Subcutaneous abdominal adipose tissue (tissue), 5 donors: ENCODE data around the gene LIN37.
A peak's percentile ranks its signal among the peaks of the same experiment; 100 is the strongest.

ENCODE experiments used
- H3K27ac ChIP-seq: one replicate; pipeline ENCODE4 v1.7.0; 2013; ENCODE audit warnings: low read depth, mild to moderate bottlenecking, inconsistent platforms, low read length, moderate library complexity
- H3K27me3 ChIP-seq, 5 donors: one replicate each; pipeline ENCODE4 v1.7.0; 2013; ENCODE audit warnings: low read length in 5 of 5, inconsistent platforms in 1 of 5; ENCODE audit not compliant: control insufficient read depth in 5 of 5, insufficient read depth in 4 of 5
- H3K36me3 ChIP-seq, 5 donors: one replicate each; pipeline ENCODE4 v1.7.0; 2013; ENCODE audit warnings: low read length in 5 of 5; ENCODE audit not compliant: control insufficient read depth in 5 of 5, insufficient read depth in 5 of 5
- H3K4me1 ChIP-seq, 5 donors: one replicate each; pipeline ENCODE4 v1.7.0; 2013; ENCODE audit warnings: low read length in 5 of 5, mild to moderate bottlenecking in 3 of 5, moderate library complexity in 1 of 5; ENCODE audit not compliant: control insufficient read depth in 5 of 5, insufficient read depth in 5 of 5
- H3K4me3 ChIP-seq, 5 donors: one replicate each; pipeline ENCODE4 v1.7.0; 2013; ENCODE audit warnings: low read length in 5 of 5, low read depth in 1 of 5
- H3K9ac ChIP-seq, 5 donors: one replicate each; pipeline ENCODE4 v1.7.0; 2013; ENCODE audit warnings: low read length in 5 of 5, mild to moderate bottlenecking in 4 of 5, moderate library complexity in 3 of 5
- H3K9me3 ChIP-seq, 5 donors: one replicate each; pipeline ENCODE4 v1.7.0; 2013; ENCODE audit warnings: low read length in 5 of 5; ENCODE audit not compliant: control insufficient read depth in 5 of 5
- donor health status: healthy.
- donor health status: healthy.
- donor health status: healthy.
- donor health status: healthy.
- donor health status: healthy.

The LIN37 gene

GRCh38 chr19:35748106-35749020 lies at the start of gene LIN37:
Gene LIN37, plus strand, starts transcription at chr19:35748576. Its CDS starts 149 bp downstream, at chr19:35748725.
- H3K9me3 ChIP-seq: peaks cover 0 to 2% (median 0%) of the 10 kb centered on the region in 5 donors
- peaks cover 0 to 23% (median 16%) of the 10 kb centered on the region in 5 donors for H3K36me3 ChIP-seq
- peaks cover 20 to 49% (median 43%) of the 10 kb centered on the region in 5 donors for H3K4me1 ChIP-seq
- peak within 1 kb of the TSS; percentile 77 to 97 (median 93) for H3K9ac ChIP-seq
- H3K27me3 ChIP-seq: peaks cover 0 to 4% (median 0%) of the 10 kb centered on the region in 5 donors
- H3K27ac ChIP-seq: peak within 1 kb of the TSS; percentile 70
- H3K4me3 ChIP-seq: peak within 1 kb of the TSS; percentile 91 to 98 (median 97)

- no peak overlapping the region for H3K27ac ChIP-seq
- peak overlapping the region; percentile 72 to 97 (median 85) for H3K4me3 ChIP-seq
- no peaks in the 10 kb centered on the region for H3K36me3 ChIP-seq
- peaks cover 0 to 5% (median 4%) of the 10 kb centered on the region in 5 donors for H3K27me3 ChIP-seq
- H3K9me3 ChIP-seq: no peaks in the 10 kb centered on the region
- peak overlapping the region; percentile 35 to 82 (median 74) for H3K9ac ChIP-seq
- H3K4me1 ChIP-seq: peaks cover 2 to 16% (median 10%) of the 10 kb centered on the region in 5 donors
Measured at GRCh38 chr19:35702223-35703012, 46.0 kb upstream of the LIN37 start.

DNA sequence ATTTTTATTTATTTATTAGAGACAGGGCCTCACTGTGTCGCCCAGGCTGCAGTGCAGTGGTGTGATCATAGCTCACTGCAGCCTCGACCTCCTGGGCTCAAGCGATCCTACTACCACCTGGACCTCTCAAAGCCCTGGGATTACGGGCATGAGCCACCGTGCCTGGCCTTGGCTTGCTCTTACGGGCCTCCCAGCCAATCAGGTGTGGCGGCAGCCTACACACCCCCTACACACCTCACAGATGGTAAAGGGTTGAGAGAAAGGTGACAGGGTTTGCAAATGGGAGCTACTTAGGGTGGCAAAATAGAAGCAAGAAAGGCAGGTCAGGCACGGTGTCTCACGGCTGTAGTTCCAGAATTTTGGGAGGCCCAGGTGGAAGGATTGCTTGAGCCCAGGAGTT lies 45.0 kb upstream of the LIN37 start:
- no peak overlapping the region for H3K9ac ChIP-seq
- peaks cover 2 to 16% (median 10%) of the 10 kb centered on the region in 5 donors for H3K4me1 ChIP-seq
- H3K36me3 ChIP-seq: no peaks in the 10 kb centered on the region
- peaks cover 0 to 8% (median 4%) of the 10 kb centered on the region in 5 donors for H3K27me3 ChIP-seq
- no peak overlapping the region for H3K27ac ChIP-seq
- H3K4me3 ChIP-seq: no peak overlapping the region
- no peaks in the 10 kb centered on the region for H3K9me3 ChIP-seq

DNA sequence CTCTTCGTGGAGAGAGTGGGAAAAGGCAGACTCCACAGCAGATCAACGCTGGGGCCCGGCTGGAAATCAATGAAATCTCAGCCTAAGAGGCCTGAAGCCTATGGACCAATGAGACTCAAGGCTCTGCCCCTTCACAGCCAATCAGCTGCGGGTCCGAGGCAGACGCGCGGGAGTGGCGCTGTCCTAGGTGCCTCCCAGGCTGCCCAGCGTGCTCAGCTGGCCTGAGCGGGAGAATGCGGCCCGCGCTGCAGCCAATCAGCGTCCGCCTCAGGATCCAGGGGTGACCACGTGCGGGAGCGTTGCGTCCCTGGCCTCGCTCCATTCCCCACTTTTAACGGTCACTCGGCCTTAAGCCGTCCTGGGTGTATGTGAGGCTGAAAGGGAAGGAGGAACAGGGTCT lies 44.2 kb upstream of the LIN37 start, which contains the start of gene ZBTB32:
Gene ZBTB32 (plus strand): TSS at position 341 of the 400 bp plus-strand sequence. CDS start 10,069 bp downstream, outside the sequence.
- no peaks in the 10 kb centered on the region for H3K9me3 ChIP-seq
- H3K36me3 ChIP-seq: no peaks in the 10 kb centered on the region
- H3K4me1 ChIP-seq: peaks cover 2 to 16% (median 10%) of the 10 kb centered on the region in 5 donors
- H3K9ac ChIP-seq: no peak within 1 kb of the TSS
- H3K4me3 ChIP-seq: no peak within 1 kb of the TSS
- H3K27ac ChIP-seq: no peak within 1 kb of the TSS
- H3K27me3 ChIP-seq: peaks cover 0 to 9% (median 4%) of the 10 kb centered on the region in 5 donors

DNA sequence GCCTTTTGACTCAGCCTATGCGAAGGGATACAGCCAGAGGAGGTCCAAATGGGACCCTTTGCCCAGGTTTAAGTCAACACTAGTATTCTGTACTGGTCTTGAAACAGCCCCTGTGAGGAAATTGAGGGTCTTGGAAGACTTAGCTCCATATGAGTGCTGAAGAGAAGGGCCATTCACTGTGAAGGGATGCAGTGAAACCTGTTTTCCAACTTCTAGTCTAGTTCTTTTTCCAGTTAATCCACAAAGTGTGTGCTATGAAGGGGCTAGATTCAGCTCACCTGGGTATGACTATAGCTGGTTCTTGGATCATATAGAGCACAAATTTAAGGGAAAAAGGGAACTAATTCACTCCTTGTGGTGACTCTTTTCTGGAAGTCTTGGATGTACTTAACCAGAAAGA lies 40.0 kb upstream of the LIN37 start:
- Histone ChIP-seq H3K4me3 (no peak overlapping the region), H3K27me3 (peaks cover 0 to 9% (median 5%) of the 10 kb centered on the region in 5 donors), H3K27ac (no peak overlapping the region), H3K4me1 (no peaks in the 10 kb centered on the region), H3K9me3 (no peaks in the 10 kb centered on the region), H3K9ac (no peak overlapping the region), H3K36me3 (no peaks in the 10 kb centered on the region)

GRCh38 chr19:35710784-35711723 lies 37.3 kb upstream of the LIN37 start:
- H3K27me3 ChIP-seq: peaks cover 0 to 5% (median 0%) of the 10 kb centered on the region in 5 donors
- peaks cover 0 to 7% (median 6%) of the 10 kb centered on the region in 5 donors for H3K4me1 ChIP-seq
- no peak overlapping the region for H3K4me3 ChIP-seq
- no peak overlapping the region for H3K9ac ChIP-seq
- no peaks in the 10 kb centered on the region for H3K36me3 ChIP-seq
- H3K27ac ChIP-seq: no peak overlapping the region
- H3K9me3 ChIP-seq: no peaks in the 10 kb centered on the region

DNA sequence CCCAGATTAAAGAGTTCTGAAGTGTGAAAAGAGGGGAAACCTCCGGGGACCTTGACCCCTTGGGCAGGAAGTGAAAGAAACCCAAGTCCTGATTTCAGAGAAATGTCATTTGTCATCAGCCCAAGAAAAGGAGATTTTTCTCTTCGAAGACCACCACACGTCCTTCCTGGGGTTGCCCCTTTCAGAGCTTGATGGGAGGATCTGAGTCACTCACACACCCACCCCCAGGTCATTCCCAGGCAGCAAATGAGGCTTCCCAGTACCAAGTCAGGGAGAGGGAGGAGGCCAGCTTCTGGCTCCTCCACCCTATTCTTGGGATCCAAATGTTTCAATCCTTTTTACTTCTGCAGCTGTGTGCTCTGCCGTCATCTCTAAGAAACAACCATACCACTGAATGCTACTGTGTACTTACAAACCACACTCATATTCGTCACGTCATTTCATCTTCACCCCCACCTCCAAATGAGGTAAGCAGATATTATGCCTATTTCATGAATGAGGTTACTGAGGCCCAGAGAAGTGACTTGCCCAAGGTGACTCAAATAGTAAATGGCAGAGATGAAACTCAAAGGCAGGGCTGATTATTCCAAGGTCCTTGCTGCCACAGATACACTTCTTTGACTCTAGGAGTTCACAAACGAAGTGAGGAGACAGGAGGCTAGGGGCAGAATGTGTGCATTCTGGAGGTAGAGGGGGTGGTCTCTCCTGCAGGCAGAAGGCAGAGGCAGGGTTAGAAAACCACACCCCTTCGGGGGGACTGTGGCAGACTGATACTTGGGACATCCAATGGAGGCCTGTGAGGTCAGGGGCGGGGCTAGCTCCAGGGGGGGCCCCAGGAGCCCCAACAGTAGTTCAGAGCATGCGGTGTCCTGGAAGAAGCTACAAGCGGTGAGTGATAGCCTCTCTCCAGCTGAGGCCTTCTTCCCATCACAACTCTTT lies 35.5 kb upstream of the LIN37 start:
- Histone ChIP-seq H3K27ac (no peak overlapping the region), H3K4me1 (peaks cover 0 to 20% (median 14%) of the 10 kb centered on the region in 5 donors), H3K9ac (no peak overlapping the region), H3K4me3 (no peak overlapping the region), H3K36me3 (no peaks in the 10 kb centered on the region), H3K9me3 (no peaks in the 10 kb centered on the region), H3K27me3 (peaks cover 0 to 5% (median 0%) of the 10 kb centered on the region in 5 donors)

DNA sequence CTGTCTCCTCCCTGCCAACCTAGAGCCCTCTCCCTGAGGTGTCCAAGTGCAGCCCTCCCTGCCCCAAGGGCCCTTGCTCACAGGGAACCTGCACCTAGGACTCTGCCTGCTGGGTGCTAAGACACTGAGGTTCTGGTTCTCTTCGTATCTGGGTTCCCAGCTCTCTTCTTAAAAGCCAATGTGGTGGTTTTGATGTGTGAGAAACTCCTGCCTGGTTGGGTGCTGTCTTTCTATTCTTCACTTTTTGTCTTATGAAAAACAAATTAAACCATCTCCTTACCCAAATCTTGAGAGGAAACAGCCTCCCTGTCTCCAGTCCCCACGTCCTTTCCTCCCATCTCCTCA lies 34.9 kb upstream of the LIN37 start:
- no peaks in the 10 kb centered on the region for H3K9me3 ChIP-seq
- no peak overlapping the region for H3K9ac ChIP-seq
- no peak overlapping the region for H3K4me3 ChIP-seq
- H3K27ac ChIP-seq: no peak overlapping the region
- peaks cover 0 to 5% (median 0%) of the 10 kb centered on the region in 5 donors for H3K27me3 ChIP-seq
- peaks cover 0 to 22% (median 16%) of the 10 kb centered on the region in 5 donors for H3K4me1 ChIP-seq
- no peaks in the 10 kb centered on the region for H3K36me3 ChIP-seq
